Osteoblast (primary cell): ENCODE data around the gene BBS1. TPM values are rescaled to one million over a fixed set of nuclear protein-coding genes. Genes with fewer than 3 reads are reported as not detected.
A peak's percentile ranks its signal among the peaks of the same experiment; 100 is the strongest.
"Not testable (repeated sequence)": the region's sequence is repeated elsewhere in the genome, so short reads cannot be mapped to it uniquely, and the experiment has no call there.

Experiments
- DNase-seq: peaks from one replicate; pipeline ENCODE4 v3.0.0; 2011; ENCODE audit warnings: low spot score, mixed read lengths; ENCODE audit not compliant: insufficient read length; ENCODE audit errors: missing footprints
- H2AFZ ChIP-seq: 2 replicates; pipeline ENCODE4 v1.6.0; 2011; ENCODE audit warnings: mild to moderate bottlenecking, low read length
- H3K27ac ChIP-seq: 2 replicates; pipeline ENCODE4 v1.5.1; 2011; ENCODE audit warnings: mild to moderate bottlenecking, low read depth, low read length, moderate library complexity
- H3K27me3 ChIP-seq: 2 replicates; pipeline ENCODE4 v1.6.0; 2012; ENCODE audit warnings: mild to moderate bottlenecking, control low read depth, inconsistent platforms, low read length, moderate library complexity; ENCODE audit not compliant: insufficient read depth
- H3K36me3 ChIP-seq: 2 replicates; pipeline ENCODE4 v1.5.1; 2011; ENCODE audit warnings: mild to moderate bottlenecking, low read length, control low read depth, moderate library complexity; ENCODE audit not compliant: insufficient read depth
- H3K4me1 ChIP-seq: 2 replicates; pipeline ENCODE4 v1.5.1; 2011; ENCODE audit warnings: mild to moderate bottlenecking, low read length, control low read depth, moderate library complexity; ENCODE audit not compliant: insufficient read depth
- H3K4me2 ChIP-seq: 2 replicates; pipeline ENCODE4 v1.6.0; 2011; ENCODE audit warnings: mild to moderate bottlenecking, low read length; ENCODE audit not compliant: insufficient read depth
- H3K4me3 ChIP-seq: fragments of 200-600 bp; sonication (generic); 3 replicates; pipeline ENCODE4 v1.5.1; 2012; ENCODE audit warnings: mild to moderate bottlenecking, low read length, inconsistent platforms; ENCODE audit not compliant: insufficient read depth
- H3K79me2 ChIP-seq: 2 replicates; pipeline ENCODE4 v1.6.0; 2012; ENCODE audit warnings: mild to moderate bottlenecking, low read length, control low read depth, inconsistent platforms; ENCODE audit not compliant: insufficient read depth
- H3K9me3 ChIP-seq: 2 replicates; pipeline ENCODE4 v1.5.1; 2011; ENCODE audit warnings: low read depth, low read length, control low read depth
- H4K20me1 ChIP-seq: 2 replicates; pipeline ENCODE4 v1.6.0; 2012; ENCODE audit warnings: mild to moderate bottlenecking, low read length, control low read depth; ENCODE audit not compliant: insufficient read depth
- CTCF ChIP-seq: IDR thresholded peaks from 2 replicates; pipeline ENCODE4 v1.5.1; 2011; ENCODE audit warnings: mild to moderate bottlenecking, low read depth, low read length, moderate library complexity; ENCODE audit errors: extremely low read depth
- total RNA-seq: library from RNA; depleted of rRNA; stranded (reverse); fragments of >200 nt; gene quantifications from 2 replicates; pipeline ENCODE4 v1.2.3, GENCODE V29; 2012

Gene BBS1
- 39.2 and 43.8 TPM in 2 replicates for total RNA-seq

DNA sequence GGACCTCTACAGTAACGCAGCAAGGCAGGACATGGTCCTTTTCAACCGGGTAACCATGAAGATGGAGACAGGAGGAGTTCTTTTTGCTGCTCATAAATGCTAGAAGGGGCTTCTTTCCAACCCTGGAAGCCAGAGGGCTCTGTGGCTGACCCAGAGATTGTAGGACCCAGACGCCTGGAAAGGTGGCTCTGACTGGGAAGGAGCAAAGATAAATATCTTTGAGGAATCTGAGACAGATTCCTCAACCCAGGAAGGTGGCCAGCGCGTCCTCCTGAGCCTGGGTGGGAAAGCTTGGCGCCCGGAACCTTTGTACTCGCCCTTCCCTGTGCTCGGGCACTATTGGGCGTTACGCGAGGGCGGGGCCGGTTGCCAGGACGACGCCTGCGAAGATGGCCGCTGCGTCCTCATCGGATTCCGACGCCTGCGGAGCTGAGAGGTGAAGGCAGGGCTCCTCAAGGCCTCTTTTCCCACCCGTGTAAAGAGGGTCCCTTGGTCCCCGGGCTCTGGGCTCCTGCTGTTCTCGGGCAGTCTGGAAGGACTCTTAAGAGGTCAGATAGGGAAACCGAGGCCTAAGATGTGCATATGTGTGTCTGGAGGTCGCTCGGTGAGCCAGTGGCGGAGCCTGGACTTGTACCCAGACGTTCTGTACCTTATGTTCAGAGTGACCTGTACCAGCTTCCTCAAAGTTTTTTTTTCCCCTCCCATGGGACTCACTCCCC, at the start of gene BBS1:
Gene BBS1, plus strand, starts transcription at position 365 of the 719 bp plus-strand sequence. Its CDS starts 25 bp downstream, at position 390.
- H3K36me3 ChIP-seq: peaks cover 21% of the 10 kb centered on the region
- peak within 1 kb of the TSS; percentile 97 for H2AFZ ChIP-seq
- peaks cover 11% of the 10 kb centered on the region for H3K4me1 ChIP-seq
- peak within 1 kb of the TSS; percentile 69 for H3K27ac ChIP-seq
- peak within 1 kb of the TSS; percentile 98 for H3K4me2 ChIP-seq
- DNase-seq: peak; percentile 97
- peaks cover 2% of the 10 kb centered on the region for H4K20me1 ChIP-seq
- H3K4me3 ChIP-seq: peak within 1 kb of the TSS; percentile 95
- no peaks in the 10 kb centered on the region for H3K27me3 ChIP-seq
- no peaks in the 10 kb centered on the region for H3K9me3 ChIP-seq
- TF ChIP-seq CTCF: no peak
- H3K79me2 ChIP-seq: peaks cover 15% of the 10 kb centered on the region

GRCh38 chr11:66462010-66462409, 48.4 kb upstream of the BBS1 start:
- H3K9me3 ChIP-seq: no peaks in the 10 kb centered on the region
- H2AFZ ChIP-seq: no peak overlapping the region
- H3K4me1 ChIP-seq: no peaks in the 10 kb centered on the region
- H3K36me3 ChIP-seq: no peaks in the 10 kb centered on the region
- TF ChIP-seq CTCF: no peak
- no peak overlapping the region for H3K27ac ChIP-seq
- no peak for DNase-seq
- H3K4me2 ChIP-seq: no peak overlapping the region
- H3K4me3 ChIP-seq: no peak overlapping the region
- H3K79me2 ChIP-seq: no peaks in the 10 kb centered on the region
- H3K27me3 ChIP-seq: no peaks in the 10 kb centered on the region
- no peaks in the 10 kb centered on the region for H4K20me1 ChIP-seq

- Histone ChIP-seq H3K4me2 (no peak overlapping the region), H3K4me3 (no peak overlapping the region), H4K20me1 (no peaks in the 10 kb centered on the region), H3K27ac (no peak overlapping the region), H2AFZ (no peak overlapping the region), H3K9me3 (no peaks in the 10 kb centered on the region), H3K4me1 (peaks cover 6% of the 10 kb centered on the region), H3K36me3 (no peaks in the 10 kb centered on the region), H3K27me3 (no peaks in the 10 kb centered on the region), H3K79me2 (peaks cover 6% of the 10 kb centered on the region)
- DNase-seq: peak; percentile 54
- TF ChIP-seq CTCF: no peak
These were observed 47.5 kb upstream of the BBS1 start for GRCh38 chr11:66462911-66463310.

- not testable (repeated sequence) for H3K27ac ChIP-seq, H2AFZ ChIP-seq, H4K20me1 ChIP-seq, H3K4me3 ChIP-seq, H3K9me3 ChIP-seq, DNase-seq, H3K27me3 ChIP-seq, H3K4me1 ChIP-seq, H3K4me2 ChIP-seq, H3K79me2 ChIP-seq, H3K36me3 ChIP-seq
These were observed 46.3 kb upstream of the BBS1 start for GRCh38 chr11:66464116-66464515.
